GM18873 (cell line): ENCODE data around the gene TUBGCP3.

Experiments used
- ATAC-seq: cut with Tn5 transposase; IDR thresholded peaks from one replicate; pipeline ENCODE4 v1.9.1; 2021; ENCODE audit warnings: mild to moderate bottlenecking, moderate library complexity, moderate number of reproducible peaks; ENCODE audit not compliant: unreplicated experiment, low FRiP score

Gene TUBGCP3

GRCh38 chr13:112616586-112617362, 28.8 kb upstream of the TUBGCP3 start:
- no peak for ATAC-seq

DNA sequence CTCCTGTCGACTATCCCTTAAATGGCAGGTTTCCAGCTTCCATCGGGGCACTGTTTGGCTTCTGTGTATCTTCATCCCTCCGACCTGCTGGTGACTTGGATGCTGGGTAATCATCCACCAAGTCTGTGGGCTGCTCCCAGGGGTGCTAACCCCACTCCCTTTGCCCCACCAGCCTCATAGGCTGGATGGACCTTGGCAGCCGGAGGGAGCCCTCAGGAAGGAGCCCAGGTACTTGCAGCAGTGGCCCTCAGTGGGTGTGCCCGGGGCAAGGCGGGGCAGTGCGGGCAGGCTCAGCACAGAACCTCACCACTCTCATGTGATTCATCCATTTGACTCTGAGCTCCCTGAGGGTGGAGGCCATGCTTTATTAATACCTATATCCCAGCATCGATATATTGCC, 27.4 kb upstream of the TUBGCP3 start:
- no peak for ATAC-seq

DNA sequence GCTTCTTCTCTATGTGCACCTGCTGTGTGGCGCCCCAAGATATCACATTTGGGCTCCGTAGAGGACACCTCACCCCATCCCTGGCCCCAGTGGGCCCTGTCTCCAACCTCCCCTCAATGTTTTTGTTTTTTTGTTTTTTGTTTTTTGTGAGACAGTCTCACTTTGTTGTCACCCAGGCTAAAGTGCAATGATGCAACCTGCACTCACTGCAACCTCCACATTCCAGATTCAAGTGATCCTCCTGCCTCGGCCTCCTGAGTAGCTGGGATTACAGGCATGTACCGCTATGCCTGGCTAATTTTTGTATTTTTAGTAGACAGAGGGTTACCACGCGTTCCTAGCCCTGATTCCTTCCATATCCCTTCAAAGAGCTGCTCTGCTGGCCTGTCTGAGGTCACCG, 26.9 kb upstream of the TUBGCP3 start:
- ATAC-seq = no peak

- no peak for ATAC-seq
Measured at GRCh38 chr13:112608212-112608611, 20.3 kb upstream of the TUBGCP3 start.

DNA sequence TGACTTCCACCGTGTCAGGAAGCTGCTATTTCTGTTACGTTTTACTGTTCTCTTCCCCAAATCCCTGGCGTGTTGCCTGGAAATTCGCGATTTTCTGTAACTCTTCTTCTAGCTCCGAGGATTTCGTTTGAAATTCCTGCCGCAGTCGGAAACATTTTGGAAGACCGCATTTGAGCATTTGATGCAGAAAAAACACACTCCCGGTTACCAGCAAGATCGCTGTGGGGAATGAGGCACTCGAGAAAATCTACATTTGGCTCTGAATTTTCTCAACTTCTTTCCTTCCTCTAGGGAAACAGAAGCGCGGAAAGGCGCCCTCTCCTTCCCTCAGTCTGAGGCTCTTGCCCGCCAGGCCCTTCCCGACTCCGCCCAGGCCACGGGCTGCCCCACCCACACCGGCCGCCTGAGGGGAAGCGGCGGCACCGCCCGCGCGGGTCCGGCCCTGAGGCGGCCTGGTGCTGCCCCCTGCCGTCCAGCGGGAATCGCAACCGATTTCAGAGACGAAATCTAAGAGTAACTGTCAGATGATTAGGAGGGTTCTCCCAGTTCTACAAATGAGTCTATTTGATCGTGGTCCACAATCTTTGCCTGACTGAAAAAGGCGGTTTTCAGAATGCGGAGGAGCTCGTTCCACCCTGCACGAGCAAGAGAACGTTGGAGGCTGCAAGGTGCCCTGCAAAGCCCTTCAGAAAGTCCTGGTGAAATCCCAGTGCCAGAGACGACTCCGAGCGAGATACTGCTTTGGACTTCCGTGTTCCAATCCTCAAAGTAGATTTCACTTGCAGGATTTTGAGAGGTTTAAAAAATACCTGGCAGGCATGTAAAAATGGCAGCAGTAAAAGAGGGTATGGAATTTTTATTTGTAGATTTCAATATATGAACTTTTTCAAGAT, 18.4 kb upstream of the TUBGCP3 start:
- ATAC-seq = peak; percentile 92

DNA sequence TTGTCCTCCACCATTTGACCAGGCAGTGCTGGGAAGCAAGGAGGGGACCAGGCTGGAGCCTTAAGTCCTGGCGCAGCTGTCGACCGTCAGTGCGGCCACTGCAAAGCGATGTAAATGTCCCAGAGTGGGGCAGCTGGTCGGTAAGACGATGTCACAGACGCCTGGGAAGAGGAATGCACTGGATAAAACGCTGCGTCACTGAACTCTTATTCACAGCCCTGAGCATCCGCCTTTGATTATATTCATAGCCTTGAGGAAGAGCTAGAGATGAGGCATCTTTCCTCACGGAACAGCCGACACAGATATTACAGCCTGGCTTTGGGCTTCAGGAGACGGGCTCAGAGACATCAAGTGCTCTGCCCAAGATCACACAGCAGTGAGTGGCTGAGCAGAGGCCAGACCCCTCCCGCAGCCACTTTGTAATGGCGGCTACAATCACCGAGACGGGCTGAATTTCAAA, 17.6 kb upstream of the TUBGCP3 start:
- no peak for ATAC-seq

DNA sequence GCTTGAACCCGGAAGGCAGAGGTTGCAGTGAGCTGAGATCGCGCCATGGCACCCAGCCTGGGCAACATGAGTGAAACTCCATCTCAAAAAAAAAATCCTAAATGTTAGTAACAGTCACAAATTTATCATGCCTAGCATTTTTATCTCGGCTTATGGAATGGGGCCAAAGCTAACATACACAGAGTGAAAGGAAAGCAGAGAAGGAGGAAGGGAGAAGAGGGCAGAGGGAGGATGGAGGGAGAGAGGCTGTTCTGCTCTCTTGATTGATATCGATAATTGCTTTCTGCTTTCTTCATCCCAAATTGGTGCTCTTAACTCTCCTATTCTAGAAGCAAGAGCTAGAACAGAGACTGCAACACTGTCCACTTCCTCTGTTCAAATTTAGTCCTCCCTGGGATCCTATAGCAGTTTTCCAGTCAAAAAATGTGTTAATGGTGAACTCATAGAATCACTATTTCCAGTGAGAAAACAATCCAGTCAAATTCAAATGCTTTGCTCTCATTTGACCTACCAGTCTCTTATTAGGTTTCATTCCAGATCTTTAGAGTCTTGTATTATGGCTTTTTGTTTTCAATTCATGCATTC, 15.8 kb upstream of the TUBGCP3 start:
- ATAC-seq = no peak

GRCh38 chr13:112602189-112602588, 14.2 kb upstream of the TUBGCP3 start:
- ATAC-seq = no peak

- ATAC-seq = no peak
Measured at GRCh38 chr13:112601371-112601770, 13.4 kb upstream of the TUBGCP3 start.

GRCh38 chr13:112596235-112596634, 8.3 kb upstream of the TUBGCP3 start:
- ATAC-seq = no peak

GRCh38 chr13:112592647-112593046, 4.7 kb upstream of the TUBGCP3 start:
- no peak for ATAC-seq

DNA sequence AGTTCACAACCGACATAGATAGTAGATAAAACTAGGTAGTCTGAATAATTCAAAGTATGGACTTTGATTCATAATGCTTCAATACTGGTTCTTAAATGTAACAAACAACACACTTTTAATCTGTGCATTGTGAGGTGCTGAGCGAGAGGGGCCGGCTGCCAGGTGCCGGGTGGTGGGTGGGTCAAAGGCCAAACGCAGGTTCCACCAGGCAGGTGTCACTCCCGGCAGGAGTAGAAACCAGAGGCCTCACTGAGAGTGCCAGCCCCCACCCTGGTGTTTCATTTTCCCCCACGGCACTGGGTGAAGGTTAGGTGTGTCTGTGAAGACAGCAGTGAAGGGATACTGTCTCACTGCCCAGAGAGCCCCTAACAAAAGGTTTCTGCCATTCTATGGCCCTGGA, 4.2 kb upstream of the TUBGCP3 start:
- no peak for ATAC-seq

- ATAC-seq = no peak
Measured at GRCh38 chr13:112588490-112589297, 741 bp upstream of the TUBGCP3 start.

DNA sequence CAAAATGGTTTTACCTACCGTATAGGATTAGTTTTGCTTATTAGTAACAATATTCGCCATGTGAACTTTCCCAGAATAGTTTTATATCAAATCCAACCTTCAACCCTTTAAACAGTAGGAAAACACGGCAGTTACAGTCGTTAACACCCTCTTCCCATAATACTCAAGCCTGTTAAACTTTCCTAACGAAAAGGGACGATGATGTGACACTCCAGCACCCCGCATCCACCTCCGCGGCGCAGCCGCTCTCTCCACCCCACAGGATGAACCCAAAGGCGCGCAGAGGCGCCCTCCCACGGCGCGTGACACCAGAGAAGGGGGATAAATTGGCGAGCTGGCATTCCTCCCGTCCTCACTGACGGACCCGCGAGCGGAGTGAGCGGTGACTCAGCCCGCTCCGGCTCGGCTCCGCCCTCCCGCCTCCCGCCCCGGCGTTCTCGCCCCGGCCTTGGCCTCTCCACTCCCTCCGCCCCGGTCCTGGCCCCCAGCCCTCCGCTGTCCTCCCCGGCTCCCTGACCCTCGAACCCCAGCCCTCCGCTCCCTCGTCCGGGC, 665 bp downstream of the TUBGCP3 start:
- peak; percentile 33 for ATAC-seq

- ATAC-seq = no peak
Measured at GRCh38 chr13:112586334-112586960, 1.5 kb downstream of the TUBGCP3 start.

DNA sequence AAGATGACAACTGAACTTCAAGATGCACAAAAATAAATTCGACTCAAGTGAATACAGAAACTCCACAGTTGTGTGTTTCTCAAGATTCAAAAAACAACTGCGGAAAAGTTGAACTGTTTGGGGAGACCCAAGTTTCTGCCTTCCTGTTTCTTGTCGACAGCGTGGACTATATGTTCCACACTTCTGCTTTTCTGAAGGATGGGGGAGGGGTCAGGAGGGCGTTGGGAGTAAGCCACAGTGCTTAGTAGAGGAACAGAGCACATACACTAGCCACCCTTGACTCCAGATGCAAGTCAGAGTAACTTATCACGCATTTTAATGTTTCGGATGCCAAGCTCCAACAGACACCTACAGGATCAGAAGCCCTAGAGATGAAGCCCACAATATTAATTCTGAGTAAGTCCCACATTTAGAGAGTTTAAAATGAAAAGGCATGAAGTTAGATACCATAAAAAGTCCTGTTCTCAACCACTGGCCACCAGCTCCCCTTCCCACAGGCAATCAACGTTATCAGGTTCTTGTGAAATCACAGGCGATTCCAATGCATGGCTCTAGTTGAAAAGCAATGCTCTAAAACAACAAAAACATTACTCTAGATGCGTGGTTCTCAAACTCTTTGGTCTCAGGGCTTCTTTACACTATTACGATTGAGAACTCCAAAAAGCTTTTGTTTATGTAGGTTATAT, 4.2 kb downstream of the TUBGCP3 start:
- ATAC-seq = no peak

- no peak for ATAC-seq
Measured at GRCh38 chr13:112582263-112582662, 5.7 kb downstream of the TUBGCP3 start.

- no peak for ATAC-seq
Measured at GRCh38 chr13:112580912-112581311, 7.0 kb downstream of the TUBGCP3 start.

GRCh38 chr13:112580211-112580610, 7.7 kb downstream of the TUBGCP3 start:
- no peak for ATAC-seq
